Superior temporal gyrus (tissue), 1 donor: ENCODE results near the gene CHTOP.

Experiments used
- DNase-seq: peaks from one replicate; pipeline ENCODE4 v3.0.0-alpha.2; 2016; ENCODE audit errors: extremely low spot score

The CHTOP gene

DNA sequence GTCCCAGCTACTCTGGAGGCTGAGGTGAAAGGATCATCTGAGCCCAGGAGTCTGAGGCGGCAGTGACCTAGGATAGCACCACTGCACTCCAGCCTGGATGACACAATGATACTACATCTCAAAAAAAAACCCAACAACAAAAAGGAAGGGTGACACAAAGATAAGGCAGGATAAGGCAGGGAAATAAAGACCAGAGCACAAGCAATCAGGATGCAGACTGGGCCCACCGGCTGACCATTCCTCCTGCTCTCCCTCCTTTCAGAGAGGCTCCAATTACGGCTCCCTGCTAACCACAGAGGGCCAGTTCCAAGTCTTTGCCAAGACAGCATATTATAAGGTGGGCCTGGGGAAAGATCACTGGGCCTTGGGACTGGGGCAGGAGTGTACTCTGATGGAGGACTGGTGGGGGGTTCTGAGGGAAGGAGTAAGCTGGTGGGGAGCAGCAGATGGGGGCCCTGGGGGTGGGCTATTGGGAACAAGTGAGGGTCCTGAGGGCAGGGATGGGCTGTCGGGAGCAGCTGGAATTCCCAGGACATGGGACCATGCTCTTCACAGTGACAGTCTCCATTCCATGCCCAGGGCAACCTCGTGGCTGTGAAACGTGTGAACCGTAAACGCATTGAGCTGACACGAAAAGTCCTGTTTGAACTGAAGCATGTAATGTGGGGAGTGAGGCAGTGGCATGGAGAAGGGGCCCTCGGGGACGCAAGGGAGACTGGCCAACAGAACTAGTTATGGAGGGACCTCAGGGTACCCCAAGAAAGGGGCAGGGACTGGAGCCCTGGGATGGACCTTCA lies 51.9 kb downstream of the CHTOP start:
- DNase-seq = no peak

- no peak for DNase-seq
Measured at GRCh38 chr1:153687346-153688125, 53.7 kb downstream of the CHTOP start.

DNA sequence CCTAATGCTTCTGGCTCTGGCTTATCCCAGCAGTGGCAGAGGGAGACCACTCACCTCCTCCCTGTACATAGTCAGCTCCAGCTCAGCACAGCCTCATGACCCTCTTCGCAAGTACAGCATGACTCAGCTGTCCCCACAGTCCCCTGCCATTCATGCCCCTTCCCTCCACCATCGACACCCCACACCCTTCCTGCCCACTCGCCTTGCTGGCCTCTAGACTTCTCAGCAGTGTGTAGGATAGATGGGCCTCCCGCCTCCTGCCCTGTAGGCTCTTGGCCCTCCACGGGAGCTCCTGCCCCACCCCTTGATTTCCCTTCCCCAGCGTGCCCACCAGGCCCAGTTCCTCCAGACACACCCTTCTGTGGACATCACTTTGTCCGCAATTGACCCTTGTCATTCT lies 54.4 kb downstream of the CHTOP start:
- DNase-seq = no peak

DNA sequence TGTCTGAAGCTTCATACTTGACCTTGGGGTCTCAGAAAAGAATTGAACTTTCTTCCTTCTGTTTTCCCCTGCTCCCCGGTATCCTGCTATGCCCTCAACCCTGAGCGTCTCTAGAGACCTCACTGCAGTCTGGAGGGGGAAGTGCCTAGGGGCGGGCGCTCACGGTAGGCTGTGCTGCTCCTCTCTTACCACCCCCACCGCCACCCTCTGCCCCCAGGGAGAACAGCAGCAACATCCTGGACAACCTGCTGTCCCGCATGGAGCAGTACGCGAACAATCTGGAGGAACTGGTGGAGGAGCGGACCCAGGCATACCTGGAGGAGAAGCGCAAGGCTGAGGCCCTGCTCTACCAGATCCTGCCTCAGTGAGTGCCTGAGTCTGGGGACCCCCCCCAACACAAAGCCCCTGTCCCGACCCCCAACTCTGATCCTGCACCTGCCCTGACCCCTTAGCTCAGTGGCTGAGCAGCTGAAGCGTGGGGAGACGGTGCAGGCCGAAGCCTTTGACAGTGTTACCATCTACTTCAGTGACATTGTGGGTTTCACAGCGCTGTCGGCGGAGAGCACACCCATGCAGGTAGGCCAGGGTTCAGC lies 55.0 kb downstream of the CHTOP start:
- no peak for DNase-seq

- DNase-seq = no peak
Measured at GRCh38 chr1:153693466-153693865, 59.6 kb downstream of the CHTOP start.
